Upper lobe of right lung (tissue), 1 donor: ENCODE measurements around the gene MMP24OS. TPM values are rescaled to one million over a fixed set of nuclear protein-coding genes. Genes with fewer than 3 reads are reported as not detected.
A peak's percentile ranks its signal among the peaks of the same experiment; 100 is the strongest.

ENCODE experiments used
- ATAC-seq: fragments of 200-7000 bp; cut with Tn5 transposase; one replicate; pipeline ENCODE4 v1.9.1; 2020; ENCODE audit warnings: mild to moderate bottlenecking, moderate library complexity
- DNase-seq: peaks from one replicate; pipeline ENCODE4 v3.0.0-alpha.2; 2020
- H3K27ac ChIP-seq: fragments of 200-600 bp; one replicate; pipeline ENCODE4 v1.8.0; 2022
- H3K27me3 ChIP-seq: fragments of 200-600 bp; one replicate; pipeline ENCODE4 v1.8.0; 2022; ENCODE audit warnings: mild to moderate bottlenecking
- H3K36me3 ChIP-seq: fragments of 200-600 bp; one replicate; pipeline ENCODE4 v1.8.0; 2022
- H3K4me1 ChIP-seq: fragments of 200-600 bp; one replicate; pipeline ENCODE4 v1.8.0; 2022
- H3K4me3 ChIP-seq: fragments of 200-600 bp; one replicate; pipeline ENCODE4 v1.8.0; 2022; ENCODE audit warnings: mild to moderate bottlenecking
- H3K9me3 ChIP-seq: fragments of 200-600 bp; one replicate; pipeline ENCODE4 v1.8.0; 2022
- intact Hi-C: fragments of 100-400 bp; cut with DNase I; formaldehyde crosslinking; loops from one replicate; pipeline ENCODE4 v1.11.0; 2022
- total RNA-seq: library from RNA; stranded (reverse); fragmentation: NEBNext Ultra II Directional; extraction: Animal tissue kit (Norgen Biotek cat#: 25700); gene quantifications from one replicate; pipeline ENCODE4 v1.2.1, GENCODE V29; 2021
- TF ChIP-seq, protein P1 (sequence below): fragments of 200-600 bp; IDR thresholded peaks from one replicate; pipeline ENCODE4 v1.8.0; 2022; ENCODE audit warnings: antibody characterized with exemption
- donor health status: DM: no; HTN: yes; CAD: no; lungs with severe emphysema.

The MMP24OS gene
- total RNA-seq, 1 donor from 2014 or later = 85.2 TPM

DNA sequence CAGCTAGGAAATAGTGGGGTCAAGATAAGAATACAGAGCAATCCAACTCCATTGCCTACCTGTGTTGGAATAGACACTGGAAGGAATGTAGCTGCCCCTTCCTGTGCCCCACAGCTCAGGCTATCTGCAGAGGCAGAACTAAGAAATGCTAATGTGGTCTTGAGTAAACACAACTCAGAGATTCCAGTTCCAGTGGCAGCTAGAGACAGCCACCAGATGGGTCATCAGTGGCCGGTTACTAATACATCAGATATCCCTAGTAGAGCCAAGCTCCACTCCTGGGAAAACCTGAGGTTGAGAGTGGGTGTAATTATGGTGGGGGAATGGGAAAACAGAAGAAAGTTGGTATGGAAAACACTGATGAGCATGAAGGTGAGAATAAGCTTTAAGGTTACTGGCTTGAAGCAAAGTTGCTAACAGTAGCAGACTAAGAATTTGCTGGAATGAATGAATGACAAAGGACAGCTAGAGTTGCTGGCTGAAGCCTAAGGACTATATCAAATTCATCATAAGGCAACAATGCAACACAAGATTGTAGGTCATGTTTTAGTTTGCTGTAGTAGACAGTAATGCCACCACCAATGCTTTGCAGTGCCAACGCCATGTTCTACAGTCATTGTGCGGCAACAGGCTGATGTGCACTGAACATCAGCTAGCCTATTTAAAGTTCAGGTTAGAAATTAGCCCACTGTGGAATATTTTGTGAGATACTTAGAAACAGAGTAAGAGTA, 42.6 kb upstream of the MMP24OS start:
- H3K4me3 ChIP-seq = no peak overlapping the region
- H3K27me3 ChIP-seq = no peaks in the 10 kb centered on the region
- no peak overlapping the region for H3K27ac ChIP-seq
- H3K4me1 ChIP-seq = no peaks in the 10 kb centered on the region
- DNase-seq (no peak), ATAC-seq (no peak)
- intact Hi-C loops = no loop called here
- no peaks in the 10 kb centered on the region for H3K36me3 ChIP-seq
- TF ChIP-seq, protein P1, sequence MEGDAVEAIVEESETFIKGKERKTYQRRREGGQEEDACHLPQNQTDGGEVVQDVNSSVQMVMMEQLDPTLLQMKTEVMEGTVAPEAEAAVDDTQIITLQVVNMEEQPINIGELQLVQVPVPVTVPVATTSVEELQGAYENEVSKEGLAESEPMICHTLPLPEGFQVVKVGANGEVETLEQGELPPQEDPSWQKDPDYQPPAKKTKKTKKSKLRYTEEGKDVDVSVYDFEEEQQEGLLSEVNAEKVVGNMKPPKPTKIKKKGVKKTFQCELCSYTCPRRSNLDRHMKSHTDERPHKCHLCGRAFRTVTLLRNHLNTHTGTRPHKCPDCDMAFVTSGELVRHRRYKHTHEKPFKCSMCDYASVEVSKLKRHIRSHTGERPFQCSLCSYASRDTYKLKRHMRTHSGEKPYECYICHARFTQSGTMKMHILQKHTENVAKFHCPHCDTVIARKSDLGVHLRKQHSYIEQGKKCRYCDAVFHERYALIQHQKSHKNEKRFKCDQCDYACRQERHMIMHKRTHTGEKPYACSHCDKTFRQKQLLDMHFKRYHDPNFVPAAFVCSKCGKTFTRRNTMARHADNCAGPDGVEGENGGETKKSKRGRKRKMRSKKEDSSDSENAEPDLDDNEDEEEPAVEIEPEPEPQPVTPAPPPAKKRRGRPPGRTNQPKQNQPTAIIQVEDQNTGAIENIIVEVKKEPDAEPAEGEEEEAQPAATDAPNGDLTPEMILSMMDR = no peak
- H3K9me3 ChIP-seq = no peaks in the 10 kb centered on the region

DNA sequence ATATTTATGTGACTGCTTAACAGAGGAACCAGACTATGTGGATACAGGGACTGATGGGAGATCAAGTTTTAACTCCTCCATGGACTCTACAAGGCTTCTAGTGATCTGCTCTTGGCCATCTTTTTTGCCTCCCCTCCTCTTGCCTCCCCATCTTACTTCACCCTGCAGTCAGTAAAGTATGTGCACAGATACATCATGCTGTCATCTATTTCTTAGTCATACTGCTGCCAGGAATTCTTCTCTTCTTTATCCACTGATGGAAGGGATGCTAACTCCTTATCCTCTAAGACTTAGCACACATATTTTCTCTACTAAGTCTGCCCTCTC, 41.9 kb upstream of the MMP24OS start:
- H3K27me3 ChIP-seq = no peaks in the 10 kb centered on the region
- TF ChIP-seq, protein P1 = no peak
- no peaks in the 10 kb centered on the region for H3K9me3 ChIP-seq
- no peak overlapping the region for H3K4me3 ChIP-seq
- H3K36me3 ChIP-seq = no peaks in the 10 kb centered on the region
- H3K4me1 ChIP-seq = no peaks in the 10 kb centered on the region
- intact Hi-C loops = no loop called here
- DNase-seq = no peak
- no peak overlapping the region for H3K27ac ChIP-seq
- no peak for ATAC-seq

DNA sequence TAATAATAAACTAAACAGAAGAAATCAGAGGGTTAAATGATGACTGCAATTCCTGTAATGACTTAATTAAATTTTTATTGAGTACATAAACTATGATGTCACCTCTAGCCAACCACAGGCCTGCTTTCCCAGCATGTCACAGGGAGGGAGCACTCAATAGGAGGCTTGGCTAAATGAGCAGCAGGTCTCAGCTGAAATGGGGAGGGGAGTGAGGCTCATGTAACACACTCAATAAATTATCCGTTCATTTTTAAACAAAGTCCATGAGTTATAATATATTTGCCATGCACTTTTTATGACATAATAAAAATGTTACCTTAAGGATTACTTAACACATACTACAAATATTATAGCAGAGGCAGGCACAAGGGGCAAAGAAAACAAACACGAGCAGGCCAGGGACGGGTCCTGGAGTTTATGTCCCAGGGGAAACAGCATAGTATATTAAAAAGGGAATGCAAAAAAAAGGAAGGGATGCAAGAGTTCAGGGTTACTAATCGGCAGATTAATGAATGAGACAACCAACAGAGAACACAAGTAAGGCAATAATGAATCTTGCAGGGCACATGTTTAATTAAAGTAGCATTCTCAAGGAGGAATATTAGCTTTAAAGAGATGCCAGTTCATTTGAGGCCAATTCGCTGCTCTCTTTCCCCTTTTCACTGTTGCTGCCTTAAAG, 41.4 kb upstream of the MMP24OS start:
- no peaks in the 10 kb centered on the region for H3K9me3 ChIP-seq
- intact Hi-C loops = no loop called here
- H3K27ac ChIP-seq = no peak overlapping the region
- ATAC-seq = no peak
- H3K4me3 ChIP-seq = no peak overlapping the region
- H3K4me1 ChIP-seq = no peaks in the 10 kb centered on the region
- DNase-seq = no peak
- no peaks in the 10 kb centered on the region for H3K36me3 ChIP-seq
- TF ChIP-seq, protein P1 = no peak
- H3K27me3 ChIP-seq = no peaks in the 10 kb centered on the region

DNA sequence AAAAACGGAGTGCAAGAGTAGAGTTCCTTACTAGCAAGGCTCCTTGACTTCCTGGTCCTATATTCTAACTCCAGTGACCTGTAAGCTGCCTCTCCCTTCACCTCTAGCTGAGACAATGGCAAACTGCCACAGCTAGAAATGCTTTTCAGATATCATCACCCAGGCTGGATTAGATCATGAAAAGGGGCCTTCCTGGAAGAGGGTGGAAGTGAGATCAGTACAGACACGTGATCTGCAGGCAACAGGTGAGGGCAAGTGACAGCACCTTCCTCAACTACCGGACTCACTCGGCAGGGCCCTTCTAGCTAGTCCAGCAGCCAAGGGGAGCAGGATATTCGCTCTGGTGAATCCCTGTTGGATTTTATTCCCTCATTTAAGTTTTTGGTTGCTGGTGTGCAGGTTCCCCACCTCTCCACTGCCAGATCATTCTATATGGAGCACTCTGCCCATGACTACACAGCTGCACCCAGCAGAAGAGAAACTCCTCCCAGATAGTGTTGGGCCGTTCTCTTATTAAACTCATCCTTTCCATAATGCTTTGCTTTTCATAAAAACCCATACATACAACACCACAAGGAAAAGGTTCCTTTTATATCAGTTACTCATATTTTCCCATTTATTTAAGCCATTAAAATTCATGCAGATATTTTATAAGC, 40.7 kb upstream of the MMP24OS start:
- Histone ChIP-seq H3K9me3 (no peaks in the 10 kb centered on the region), H3K36me3 (no peaks in the 10 kb centered on the region), H3K4me1 (no peaks in the 10 kb centered on the region), H3K4me3 (no peak overlapping the region), H3K27ac (no peak overlapping the region), H3K27me3 (no peaks in the 10 kb centered on the region)
- intact Hi-C loops = no loop called here
- TF ChIP-seq, protein P1 = no peak
- ATAC-seq = peak; percentile 86
- no peak for DNase-seq

DNA sequence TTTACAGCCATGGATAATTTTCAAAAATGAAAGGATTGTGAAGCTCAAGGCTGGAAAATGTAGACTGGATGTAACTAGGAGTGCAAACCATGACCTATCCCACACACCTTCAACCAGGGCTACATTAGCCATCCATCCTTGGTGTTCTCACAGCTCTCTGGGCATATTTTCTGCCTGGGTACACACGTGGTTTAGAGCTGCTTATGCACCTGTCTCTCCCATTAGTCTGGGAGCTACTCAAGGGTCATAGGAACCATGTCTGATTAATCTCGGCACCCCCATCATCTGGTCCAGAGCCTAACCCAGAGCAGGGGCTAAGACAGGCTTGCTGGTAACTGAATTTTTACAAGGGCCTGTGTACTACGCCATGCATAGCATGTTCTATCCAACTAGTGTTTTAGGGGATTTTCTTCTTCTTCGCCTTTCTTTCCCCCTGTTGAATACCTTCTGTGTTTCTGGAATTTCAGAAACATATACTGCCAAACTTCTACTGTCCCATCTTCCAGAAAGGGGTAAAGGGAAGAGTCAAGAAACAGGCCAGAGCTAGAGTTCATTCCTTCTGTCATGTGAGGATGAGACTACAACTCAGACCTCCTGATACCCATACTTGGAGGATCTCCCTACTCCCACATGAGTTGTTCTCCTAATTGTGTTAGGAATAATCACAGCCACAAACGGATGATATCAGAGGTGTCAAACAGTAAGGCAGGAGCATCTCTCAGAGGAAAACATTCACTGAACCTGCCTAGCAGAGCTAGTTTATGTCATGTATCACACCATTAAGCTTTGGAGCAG, 39.7 kb upstream of the MMP24OS start:
- H3K4me1 ChIP-seq = no peaks in the 10 kb centered on the region
- no peaks in the 10 kb centered on the region for H3K36me3 ChIP-seq
- ATAC-seq (no peak), DNase-seq (no peak)
- intact Hi-C loops = no loop called here
- no peaks in the 10 kb centered on the region for H3K9me3 ChIP-seq
- TF ChIP-seq, protein P1 = no peak
- no peak overlapping the region for H3K27ac ChIP-seq
- H3K4me3 ChIP-seq = no peak overlapping the region
- no peaks in the 10 kb centered on the region for H3K27me3 ChIP-seq
